Measurements from ENCODE around the gene ADAMTS3. TPM values are rescaled to one million over a fixed set of nuclear protein-coding genes. Genes with fewer than 3 reads are reported as not detected.
A peak's percentile ranks its signal among the peaks of the same experiment; 100 is the strongest.

The ADAMTS3 gene
- total and polyA plus RNA-seq, 9 of the 15 experiments (the other 6 are each of a cell fraction or from before 2014, with no cell fraction given): 4.0 to 18.0 (median 12.1) TPM

DNA sequence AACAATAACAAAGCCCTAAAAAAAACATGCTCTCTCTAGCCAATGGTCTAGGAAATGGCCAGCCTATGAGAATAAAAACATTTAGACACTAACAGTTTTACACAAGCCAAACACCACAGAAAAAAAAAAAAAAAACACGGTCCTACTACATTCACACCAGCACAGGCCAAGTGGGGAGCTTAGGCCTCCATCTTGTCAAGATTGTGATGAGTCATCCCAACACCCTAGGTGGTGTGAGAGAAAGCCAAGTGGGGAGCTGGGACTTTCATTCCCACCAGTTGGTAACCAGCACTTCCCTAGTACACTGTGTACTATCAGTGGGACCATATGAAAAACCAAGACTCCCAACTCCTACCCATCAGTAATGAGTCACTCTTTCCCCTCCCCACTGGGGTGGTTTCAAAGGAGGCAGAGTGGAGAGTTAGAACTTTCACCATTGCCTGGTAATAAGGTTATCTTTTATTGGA is 95.6 kb downstream of the ADAMTS3 start (continued):
- TF ChIP-seq, protein P1, sequence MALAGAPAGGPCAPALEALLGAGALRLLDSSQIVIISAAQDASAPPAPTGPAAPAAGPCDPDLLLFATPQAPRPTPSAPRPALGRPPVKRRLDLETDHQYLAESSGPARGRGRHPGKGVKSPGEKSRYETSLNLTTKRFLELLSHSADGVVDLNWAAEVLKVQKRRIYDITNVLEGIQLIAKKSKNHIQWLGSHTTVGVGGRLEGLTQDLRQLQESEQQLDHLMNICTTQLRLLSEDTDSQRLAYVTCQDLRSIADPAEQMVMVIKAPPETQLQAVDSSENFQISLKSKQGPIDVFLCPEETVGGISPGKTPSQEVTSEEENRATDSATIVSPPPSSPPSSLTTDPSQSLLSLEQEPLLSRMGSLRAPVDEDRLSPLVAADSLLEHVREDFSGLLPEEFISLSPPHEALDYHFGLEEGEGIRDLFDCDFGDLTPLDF (CRISPR knock-in tag; IDR thresholded peaks at IDR 0.05): no peak
- TF ChIP-seq ATF3 (IDR thresholded peaks at IDR 0.05) (peak; percentile 92), ATF3 (CRISPR knock-in tag; conservative IDR thresholded peaks at IDR 0.05) (peak; percentile 81; the same call in 1 of the 2 replicates), ZNF3 (CRISPR knock-in tag; IDR thresholded peaks at IDR 0.05) (no peak), ILK (tag; IDR thresholded peaks at IDR 0.05; ENCODE audit: borderline replicate concordance, low read depth) (no peak), ZNF41 (CRISPR knock-in tag; conservative IDR thresholded peaks at IDR 0.05) (no peak), ZNF75A (CRISPR knock-in tag; IDR thresholded peaks at IDR 0.05) (no peak), BRCA1 (IDR thresholded peaks at IDR 0.05) (no peak), BRCA1 (CRISPR knock-in tag; IDR thresholded peaks at IDR 0.05) (no peak), XRCC3 (IDR thresholded peaks at IDR 0.05) (no peak), PREB (CRISPR knock-in tag; IDR thresholded peaks at IDR 0.05) (no peak), TAL1 (IDR thresholded peaks at IDR 0.05) (0 out of 2 replicates have a peak, but pooled peaks have one; percentile 6), FOXJ2 (tag; IDR thresholded peaks at IDR 0.05) (no peak), ZNF699 (CRISPR knock-in tag; IDR thresholded peaks at IDR 0.05; ENCODE audit: insufficient replicate concordance) (no peak), MEF2A (IDR thresholded peaks at IDR 0.05; ENCODE audit: control insufficient read depth, low read depth, low read length) (no peak), FOXM1 (IDR thresholded peaks at IDR 0.05; ENCODE audit: low read depth) (peak; percentile 55; the same call in 1 of the 2 replicates), FOXM1 (CRISPR knock-in tag; IDR thresholded peaks at IDR 0.05; ENCODE audit: low read depth) (no peak), FOXP1 (CRISPR knock-in tag; IDR thresholded peaks at IDR 0.05) (no peak), PHTF2 (CRISPR knock-in tag; IDR thresholded peaks at IDR 0.05) (no peak), ELF4 (CRISPR knock-in tag; IDR thresholded peaks at IDR 0.05) (no peak), MTF1 (CRISPR knock-in tag; IDR thresholded peaks at IDR 0.05; ENCODE audit: borderline replicate concordance) (no peak), RBM34 (IDR thresholded peaks at IDR 0.05; ENCODE audit: borderline replicate concordance, insufficient read depth, low read length) (no peak), DMBX1 (CRISPR knock-in tag; IDR thresholded peaks at IDR 0.05; ENCODE audit: borderline replicate concordance) (no peak), KLF10 (CRISPR knock-in tag; IDR thresholded peaks at IDR 0.05) (no peak)
- TF ChIP-seq, protein P2, sequence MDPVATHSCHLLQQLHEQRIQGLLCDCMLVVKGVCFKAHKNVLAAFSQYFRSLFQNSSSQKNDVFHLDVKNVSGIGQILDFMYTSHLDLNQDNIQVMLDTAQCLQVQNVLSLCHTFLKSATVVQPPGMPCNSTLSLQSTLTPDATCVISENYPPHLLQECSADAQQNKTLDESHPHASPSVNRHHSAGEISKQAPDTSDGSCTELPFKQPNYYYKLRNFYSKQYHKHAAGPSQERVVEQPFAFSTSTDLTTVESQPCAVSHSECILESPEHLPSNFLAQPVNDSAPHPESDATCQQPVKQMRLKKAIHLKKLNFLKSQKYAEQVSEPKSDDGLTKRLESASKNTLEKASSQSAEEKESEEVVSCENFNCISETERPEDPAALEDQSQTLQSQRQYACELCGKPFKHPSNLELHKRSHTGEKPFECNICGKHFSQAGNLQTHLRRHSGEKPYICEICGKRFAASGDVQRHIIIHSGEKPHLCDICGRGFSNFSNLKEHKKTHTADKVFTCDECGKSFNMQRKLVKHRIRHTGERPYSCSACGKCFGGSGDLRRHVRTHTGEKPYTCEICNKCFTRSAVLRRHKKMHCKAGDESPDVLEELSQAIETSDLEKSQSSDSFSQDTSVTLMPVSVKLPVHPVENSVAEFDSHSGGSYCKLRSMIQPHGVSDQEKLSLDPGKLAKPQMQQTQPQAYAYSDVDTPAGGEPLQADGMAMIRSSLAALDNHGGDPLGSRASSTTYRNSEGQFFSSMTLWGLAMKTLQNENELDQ (CRISPR knock-in tag; IDR thresholded peaks at IDR 0.05; ENCODE audit: borderline replicate concordance): no peak

Data from K562 (cell line).